ENCODE data around the gene TSN. TPM values are rescaled to one million over a fixed set of nuclear protein-coding genes. Genes with fewer than 3 reads are reported as not detected.
"Not testable (repeated sequence)": the region's sequence is repeated elsewhere in the genome, so short reads cannot be mapped to it uniquely, and the experiment has no call there.

TSN gene
- total RNA-seq, 2 donors from 2014 or later, result 33.5 to 34.3 TPM

GRCh38 chr2:121731366-121731765 is 24.1 kb upstream of the TSN start:
- H3K27ac ChIP-seq, result no peak overlapping the region
- H3K4me3 ChIP-seq, result no peak overlapping the region
- H3K9me3 ChIP-seq, result no peaks in the 10 kb centered on the region
- peaks cover 7 to 11% of the 10 kb centered on the region in 2 donors for H3K4me1 ChIP-seq (ENCODE audit: control insufficient read depth in 1 of 2, low read depth in 2 of 2)
- H3K36me3 ChIP-seq, result peaks cover 31% of the 10 kb centered on the region
- no peak for TF ChIP-seq CTCF (IDR thresholded peaks at IDR 0.05)
- H3K27me3 ChIP-seq (replicated peaks; ENCODE audit: insufficient read depth), result no peaks in the 10 kb centered on the region
- no peak for ATAC-seq (ENCODE audit: insufficient number of reproducible peaks, low FRiP score, low read depth)
- DNase-seq (ENCODE audit: low spot score), result no peak

GRCh38 chr2:121734544-121734943 is 20.9 kb upstream of the TSN start:
- not testable (repeated sequence) for DNase-seq (ENCODE audit: low spot score); ATAC-seq (ENCODE audit: insufficient number of reproducible peaks, low FRiP score, low read depth)

GRCh38 chr2:121735518-121736074 is 19.9 kb upstream of the TSN start:
- no peak for ATAC-seq (ENCODE audit: insufficient number of reproducible peaks, low FRiP score, low read depth)
- peak overlapping the region; percentile 100 for H3K4me3 ChIP-seq
- H3K9me3 ChIP-seq, result no peaks in the 10 kb centered on the region
- peak overlapping the region; percentile 81 to 84 for H3K27ac ChIP-seq
- H3K4me1 ChIP-seq (ENCODE audit: control insufficient read depth in 1 of 2, low read depth in 2 of 2), result peaks cover 7 to 18% of the 10 kb centered on the region in 2 donors
- DNase-seq (ENCODE audit: low spot score), result no peak
- TF ChIP-seq CTCF (IDR thresholded peaks at IDR 0.05), result no peak
- H3K27me3 ChIP-seq (replicated peaks; ENCODE audit: insufficient read depth), result no peaks in the 10 kb centered on the region
- H3K36me3 ChIP-seq, result peaks cover 8% of the 10 kb centered on the region

More at GRCh38 chr2:121734544-121734943, 20.9 kb upstream of the TSN start:
- not testable (repeated sequence) for H3K27me3 ChIP-seq (replicated peaks; ENCODE audit: insufficient read depth); H3K9me3 ChIP-seq; H3K4me3 ChIP-seq; H3K27ac ChIP-seq
- H3K36me3 ChIP-seq, result peaks cover 18% of the 10 kb centered on the region
- peaks cover 7 to 18% of the 10 kb centered on the region in 2 donors for H3K4me1 ChIP-seq (ENCODE audit: control insufficient read depth in 1 of 2, low read depth in 2 of 2)

- Histone ChIP-seq H3K36me3 (peaks cover 4% of the 10 kb centered on the region), H3K4me1 (ENCODE audit: control insufficient read depth in 1 of 2, low read depth in 2 of 2) (peaks cover 7 to 18% of the 10 kb centered on the region in 2 donors), H3K9me3 (no peaks in the 10 kb centered on the region), H3K27me3 (replicated peaks; ENCODE audit: insufficient read depth) (no peaks in the 10 kb centered on the region), H3K27ac (peak overlapping the region; percentile 81 to 84), H3K4me3 (peak overlapping the region; percentile 100)
- no peak for TF ChIP-seq CTCF (IDR thresholded peaks at IDR 0.05)
- DNase-seq (ENCODE audit: low spot score), result no peak
- no peak for ATAC-seq (ENCODE audit: insufficient number of reproducible peaks, low FRiP score, low read depth)
Observed at GRCh38 chr2:121736140-121736461, 19.4 kb upstream of the TSN start.

- H3K4me1 ChIP-seq (ENCODE audit: control insufficient read depth in 1 of 2, low read depth in 2 of 2), result peaks cover 7 to 18% of the 10 kb centered on the region in 2 donors
- no peaks in the 10 kb centered on the region for H3K9me3 ChIP-seq
- no peaks in the 10 kb centered on the region for H3K27me3 ChIP-seq (replicated peaks; ENCODE audit: insufficient read depth)
- H3K4me3 ChIP-seq, result peak within 1 kb of the TSS; percentile 100
- TF ChIP-seq CTCF (IDR thresholded peaks at IDR 0.05), result peak; percentile 16
- ATAC-seq (ENCODE audit: insufficient number of reproducible peaks, low FRiP score, low read depth) (peak; percentile 84), DNase-seq (ENCODE audit: low spot score) (peak; percentile 96)
- peak within 1 kb of the TSS; percentile 81 to 84 for H3K27ac ChIP-seq
- H3K36me3 ChIP-seq, result no peaks in the 10 kb centered on the region
Observed at GRCh38 chr2:121736462-121737336, 18.8 kb upstream of the TSN start, which contains the start of gene NIFK. Gene NIFK (minus strand): TSS chr2:121736875. CDS start chr2:121736850, 25 bp downstream.

Data from thoracic aorta (tissue), 2 donors.